Large intestine (tissue), 3 donors: Measurements from ENCODE around the gene PTPRK. TPM values are rescaled to one million over a fixed set of nuclear protein-coding genes. Genes with fewer than 3 reads are reported as not detected.
A peak's percentile ranks its signal among the peaks of the same experiment; 100 is the strongest.

Experiments
- DNase-seq, 2 donors: peaks; one replicate each; pipeline versions ENCODE4 v3.0.0 to v3.0.0-alpha.2; 2013
- H3K27ac ChIP-seq: one replicate; pipeline ENCODE4 v1.5.1; 2013; ENCODE audit warnings: low read length
- H3K27me3 ChIP-seq: 2 replicates; pipeline ENCODE4 v1.6.1; 2013; ENCODE audit warnings: low read length; ENCODE audit not compliant: control insufficient read depth, insufficient read depth
- H3K36me3 ChIP-seq: 2 replicates; pipeline ENCODE4 v1.6.1; 2013; ENCODE audit warnings: low read length; ENCODE audit not compliant: control insufficient read depth, insufficient read depth
- H3K4me1 ChIP-seq: one replicate; pipeline ENCODE4 v1.6.1; 2013; ENCODE audit warnings: low read length; ENCODE audit not compliant: control insufficient read depth, insufficient read depth
- H3K4me3 ChIP-seq: one replicate; pipeline ENCODE4 v1.5.1; 2013; ENCODE audit warnings: low read length
- H3K9me3 ChIP-seq: one replicate; pipeline ENCODE4 v1.6.1; 2013; ENCODE audit warnings: mild to moderate bottlenecking, low read depth, low read length, moderate library complexity; ENCODE audit not compliant: control insufficient read depth
- WGBS: methylation state at CpG from one replicate; pipeline ENCODE4 v1.1.5; 2013; ENCODE audit warnings: low lambda C conversion rate; ENCODE audit not compliant: insufficient coverage; 5-methylcytosine and 5-hydroxymethylcytosine counted together
- polyA plus RNA-seq: library from polyadenylated mRNA; unstranded; fragments of 120-200 nt; gene quantifications from one replicate; pipeline ENCODE4 v1.2.1, GENCODE V29; 2013

PTPRK gene
- polyA plus RNA-seq, 1 donor = 65.4 TPM

DNA sequence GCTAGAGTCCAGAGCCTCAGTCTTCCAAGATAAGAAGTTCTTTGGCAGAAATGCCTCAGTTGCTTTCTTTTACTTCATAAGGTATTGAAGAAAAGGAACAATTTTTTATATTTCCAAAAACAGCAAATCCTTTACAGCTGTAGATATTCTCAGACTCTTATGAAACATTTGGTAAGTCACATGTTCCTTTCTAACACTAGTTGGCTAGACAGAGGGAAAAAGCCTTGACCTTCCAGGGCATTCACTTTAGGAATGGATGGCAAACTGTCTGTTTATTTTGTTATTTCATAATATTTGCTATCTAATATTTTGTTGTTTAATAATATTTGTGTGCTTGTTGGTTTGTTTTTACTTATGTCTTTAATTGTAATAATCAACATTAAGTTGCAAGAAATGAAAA, 140.8 kb downstream of the PTPRK start:
- H3K9me3 ChIP-seq = peaks cover 22% of the 10 kb centered on the region
- no peaks in the 10 kb centered on the region for H3K4me1 ChIP-seq
- H3K4me3 ChIP-seq = no peak overlapping the region
- peaks cover 19% of the 10 kb centered on the region for H3K36me3 ChIP-seq
- H3K27me3 ChIP-seq = no peaks in the 10 kb centered on the region
- DNase-seq = no peak
- H3K27ac ChIP-seq = no peak overlapping the region

DNA sequence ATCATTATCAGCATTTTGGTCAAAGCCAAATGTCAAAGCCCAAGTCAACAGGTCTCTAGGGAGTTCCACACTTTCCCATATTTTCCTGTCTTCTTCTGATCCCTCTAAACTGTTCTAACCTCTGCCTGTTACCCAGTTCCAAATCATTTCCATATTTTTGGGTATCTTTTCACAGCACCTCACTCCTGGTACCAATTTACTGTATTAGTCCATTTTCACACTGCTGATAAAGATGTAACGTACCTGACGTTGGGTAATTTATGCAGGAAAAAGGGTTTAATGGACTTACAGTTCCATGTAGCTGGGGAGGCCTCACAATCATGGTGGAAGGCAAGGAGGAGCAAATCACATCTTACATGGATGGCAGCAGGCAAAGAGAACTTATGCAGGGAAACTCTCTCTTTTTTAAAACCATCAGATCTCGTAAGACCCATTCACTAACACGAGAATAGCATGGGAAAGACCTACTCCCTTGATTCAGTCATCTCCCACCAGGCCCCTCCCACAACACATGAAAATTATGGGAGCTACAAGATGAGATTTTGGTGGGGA, 143.4 kb downstream of the PTPRK start:
- peaks cover 26% of the 10 kb centered on the region for H3K9me3 ChIP-seq
- no CpG with 5 or more reads among the region's 4 CpGs for WGBS
- no peak overlapping the region for H3K27ac ChIP-seq
- no peak for DNase-seq
- no peak overlapping the region for H3K4me3 ChIP-seq
- peaks cover 21% of the 10 kb centered on the region for H3K36me3 ChIP-seq
- no peaks in the 10 kb centered on the region for H3K4me1 ChIP-seq
- H3K27me3 ChIP-seq = no peaks in the 10 kb centered on the region

DNA sequence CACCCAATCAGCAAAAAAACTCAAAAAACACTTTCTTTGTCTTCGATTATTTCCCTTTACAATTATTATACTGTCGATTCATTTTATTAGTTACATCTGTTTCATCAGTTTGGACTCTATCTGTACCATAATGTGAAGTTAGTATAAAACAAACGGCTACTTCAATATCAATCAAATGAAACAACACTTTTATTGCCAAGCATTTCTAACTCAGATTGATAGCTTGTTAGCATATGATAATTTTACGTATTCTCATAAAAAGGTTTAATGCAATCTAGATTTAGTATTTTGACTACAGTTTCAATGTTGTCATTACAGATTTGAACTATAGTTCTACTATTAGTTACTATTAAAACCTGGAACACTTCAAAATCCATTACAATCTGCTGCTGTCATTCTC, 149.3 kb downstream of the PTPRK start:
- H3K4me3 ChIP-seq = no peak overlapping the region
- peak overlapping the region; percentile 74 for H3K27ac ChIP-seq
- peaks cover 13% of the 10 kb centered on the region for H3K9me3 ChIP-seq
- WGBS = 90% methylated on average over 4 of the region's 4 CpGs
- DNase-seq = no peak
- peaks cover 13% of the 10 kb centered on the region for H3K36me3 ChIP-seq
- H3K4me1 ChIP-seq = peaks cover 34% of the 10 kb centered on the region
- no peaks in the 10 kb centered on the region for H3K27me3 ChIP-seq

DNA sequence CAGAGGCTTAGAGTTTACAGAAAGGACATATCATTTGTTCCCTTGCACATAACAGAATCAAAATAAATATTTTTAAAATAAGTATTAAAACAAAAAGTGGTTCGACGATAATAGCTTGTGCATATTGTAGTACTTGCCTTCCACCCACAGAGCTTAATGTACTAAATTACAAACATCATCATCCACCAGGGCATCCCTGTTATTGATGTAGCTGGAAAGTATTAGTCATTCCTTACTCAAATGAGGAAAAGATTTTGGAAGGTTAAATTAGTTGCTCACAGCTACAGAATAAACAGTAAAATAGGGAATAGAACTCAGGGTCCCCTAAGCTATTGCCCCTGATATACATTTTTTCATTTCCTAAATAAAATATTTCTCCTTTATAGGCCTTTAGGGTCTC, 150.3 kb downstream of the PTPRK start:
- no peak for DNase-seq
- peak overlapping the region; percentile 74 for H3K27ac ChIP-seq
- H3K4me1 ChIP-seq = peaks cover 37% of the 10 kb centered on the region
- no peak overlapping the region for H3K4me3 ChIP-seq
- 43% methylated on average over 2 of the region's 2 CpGs for WGBS
- H3K36me3 ChIP-seq = peaks cover 3% of the 10 kb centered on the region
- H3K27me3 ChIP-seq = no peaks in the 10 kb centered on the region
- H3K9me3 ChIP-seq = peaks cover 6% of the 10 kb centered on the region

DNA sequence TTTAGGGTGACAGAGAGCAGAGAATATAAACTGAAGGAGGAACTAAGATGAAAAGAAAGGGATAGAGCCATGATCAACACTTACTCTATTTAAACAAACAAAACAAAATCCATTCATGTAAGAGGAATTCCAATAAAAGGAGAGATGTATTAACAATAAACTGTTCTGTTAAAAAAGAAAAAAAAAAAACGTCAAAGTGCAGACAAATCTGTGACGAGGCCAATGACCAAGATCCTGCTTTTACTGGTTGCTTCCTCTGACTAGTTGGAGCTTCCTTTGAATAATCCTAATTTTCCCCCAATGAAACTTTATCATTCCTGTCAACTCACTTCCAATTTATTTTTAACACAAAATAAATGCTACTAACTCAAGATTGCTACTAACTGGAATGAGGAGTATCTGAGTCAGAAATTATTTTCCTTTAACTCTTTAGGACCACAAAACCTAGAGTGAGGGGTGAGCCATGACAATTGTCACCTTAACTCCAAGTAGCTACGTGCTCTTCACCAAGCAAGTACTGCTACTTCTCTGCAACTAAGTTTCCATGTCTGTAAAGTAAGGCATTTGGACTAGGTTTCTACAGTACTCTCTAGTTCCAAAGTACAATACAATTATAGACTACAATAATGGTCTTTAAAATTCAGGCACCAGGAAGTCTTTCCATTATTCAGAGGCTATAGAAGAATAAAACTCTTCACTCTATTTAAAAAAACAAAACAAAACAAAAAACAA, 152.0 kb downstream of the PTPRK start:
- no peaks in the 10 kb centered on the region for H3K9me3 ChIP-seq
- 60% methylated on average over 1 of the region's 3 CpGs for WGBS
- no peak overlapping the region for H3K4me3 ChIP-seq
- no peaks in the 10 kb centered on the region for H3K27me3 ChIP-seq
- no peaks in the 10 kb centered on the region for H3K36me3 ChIP-seq
- DNase-seq = peak in 1 of 2 donors; percentile 69
- H3K27ac ChIP-seq = peak overlapping the region; percentile 74
- H3K4me1 ChIP-seq = peaks cover 48% of the 10 kb centered on the region

DNA sequence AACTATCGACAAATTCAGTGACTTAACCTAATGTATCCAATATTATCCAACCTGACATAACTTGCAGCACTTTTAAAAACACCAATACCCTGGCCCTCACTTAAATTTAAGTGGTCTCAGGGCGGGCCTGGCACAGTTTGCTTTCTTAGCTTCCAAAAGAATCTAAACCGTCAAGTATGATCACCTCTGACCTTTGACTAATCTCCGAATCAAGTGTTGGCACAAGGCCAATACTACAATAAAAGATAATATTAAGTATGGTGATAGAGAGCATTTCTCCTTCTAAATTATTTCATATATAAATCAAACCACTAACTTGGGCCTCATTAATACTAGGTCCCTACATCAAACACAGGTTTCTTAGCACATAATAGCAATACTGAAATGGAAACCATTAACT, 153.0 kb downstream of the PTPRK start:
- Histone ChIP-seq H3K4me1 (peaks cover 55% of the 10 kb centered on the region), H3K27me3 (no peaks in the 10 kb centered on the region), H3K27ac (peak overlapping the region; percentile 74), H3K36me3 (no peaks in the 10 kb centered on the region), H3K9me3 (no peaks in the 10 kb centered on the region), H3K4me3 (no peak overlapping the region)
- DNase-seq = no peak
- no CpG with 5 or more reads among the region's 4 CpGs for WGBS

DNA sequence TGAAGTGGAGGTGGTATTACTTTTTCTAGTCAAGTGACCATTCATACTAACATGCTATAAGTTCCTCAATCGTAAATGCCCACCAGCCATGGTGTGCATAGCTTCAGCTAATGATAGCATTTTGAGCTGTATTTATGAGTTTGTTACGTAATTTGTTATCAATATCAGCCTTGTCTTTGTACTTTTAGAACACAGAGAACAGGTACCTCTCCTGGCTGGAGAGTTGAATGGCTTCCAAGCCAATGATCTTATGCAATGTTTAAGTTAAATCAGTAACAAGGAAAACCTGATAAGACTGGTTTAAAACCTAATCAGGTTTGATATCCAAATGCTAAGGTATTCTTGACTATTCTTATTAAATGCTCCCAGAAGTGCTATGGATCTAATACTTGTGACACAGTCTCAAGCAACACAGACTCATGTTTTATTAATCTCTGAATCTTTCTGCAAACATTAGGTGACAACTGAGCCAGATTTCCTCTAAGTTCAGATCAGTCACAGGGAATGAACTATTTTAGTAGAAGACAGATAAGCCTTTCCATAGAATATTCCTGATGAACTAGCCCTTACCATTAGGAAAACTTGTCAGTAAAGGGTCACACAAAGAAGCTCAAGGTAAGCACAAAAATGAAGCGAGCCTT, 154.8 kb downstream of the PTPRK start:
- H3K27ac ChIP-seq = peak overlapping the region; percentile 74
- DNase-seq = peak; percentile 65 to 90
- H3K4me1 ChIP-seq = peaks cover 52% of the 10 kb centered on the region
- H3K9me3 ChIP-seq = no peaks in the 10 kb centered on the region
- H3K27me3 ChIP-seq = no peaks in the 10 kb centered on the region
- no CpG with 5 or more reads among the region's 3 CpGs for WGBS
- no peak overlapping the region for H3K4me3 ChIP-seq
- no peaks in the 10 kb centered on the region for H3K36me3 ChIP-seq

DNA sequence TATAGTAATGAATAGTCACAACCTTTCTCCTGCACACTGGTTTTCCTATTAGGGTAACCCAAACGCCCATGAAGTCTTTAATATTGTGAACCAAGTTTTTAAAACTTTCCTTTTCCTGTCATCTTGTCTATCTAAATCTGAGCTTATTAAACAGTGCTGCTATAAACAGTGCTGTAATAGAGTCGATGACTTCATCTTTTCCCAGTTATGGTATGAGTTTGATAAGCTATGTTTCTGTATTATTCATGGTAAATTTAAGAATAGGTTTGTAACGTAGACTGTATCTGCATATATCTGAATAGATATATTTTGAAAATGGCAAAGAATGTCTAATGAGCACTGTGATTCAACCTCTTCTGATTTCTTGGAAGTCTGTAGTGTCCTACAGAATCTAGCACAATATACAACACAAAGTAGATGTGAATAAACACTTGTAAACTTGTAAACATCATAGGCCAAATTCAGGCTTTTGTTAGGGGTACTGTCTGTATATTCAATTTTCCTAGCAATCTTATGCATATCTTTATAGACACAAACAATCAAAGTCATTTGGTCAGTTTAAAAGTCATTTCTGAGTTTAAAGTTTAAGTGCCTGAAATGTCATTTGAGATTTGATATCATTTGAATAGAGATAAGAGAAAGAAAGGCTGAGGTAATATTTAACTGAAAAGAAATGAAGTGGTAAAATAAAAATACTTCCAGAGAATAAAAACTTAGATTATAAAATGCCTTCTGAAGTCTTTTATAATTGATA, 155.5 kb downstream of the PTPRK start:
- Histone ChIP-seq H3K36me3 (no peaks in the 10 kb centered on the region), H3K4me1 (peaks cover 48% of the 10 kb centered on the region), H3K4me3 (no peak overlapping the region), H3K27ac (peak overlapping the region; percentile 74), H3K9me3 (no peaks in the 10 kb centered on the region), H3K27me3 (no peaks in the 10 kb centered on the region)
- peak in 1 of 2 donors; percentile 68 for DNase-seq
- WGBS = 0% methylated on average over 1 of the region's 3 CpGs

DNA sequence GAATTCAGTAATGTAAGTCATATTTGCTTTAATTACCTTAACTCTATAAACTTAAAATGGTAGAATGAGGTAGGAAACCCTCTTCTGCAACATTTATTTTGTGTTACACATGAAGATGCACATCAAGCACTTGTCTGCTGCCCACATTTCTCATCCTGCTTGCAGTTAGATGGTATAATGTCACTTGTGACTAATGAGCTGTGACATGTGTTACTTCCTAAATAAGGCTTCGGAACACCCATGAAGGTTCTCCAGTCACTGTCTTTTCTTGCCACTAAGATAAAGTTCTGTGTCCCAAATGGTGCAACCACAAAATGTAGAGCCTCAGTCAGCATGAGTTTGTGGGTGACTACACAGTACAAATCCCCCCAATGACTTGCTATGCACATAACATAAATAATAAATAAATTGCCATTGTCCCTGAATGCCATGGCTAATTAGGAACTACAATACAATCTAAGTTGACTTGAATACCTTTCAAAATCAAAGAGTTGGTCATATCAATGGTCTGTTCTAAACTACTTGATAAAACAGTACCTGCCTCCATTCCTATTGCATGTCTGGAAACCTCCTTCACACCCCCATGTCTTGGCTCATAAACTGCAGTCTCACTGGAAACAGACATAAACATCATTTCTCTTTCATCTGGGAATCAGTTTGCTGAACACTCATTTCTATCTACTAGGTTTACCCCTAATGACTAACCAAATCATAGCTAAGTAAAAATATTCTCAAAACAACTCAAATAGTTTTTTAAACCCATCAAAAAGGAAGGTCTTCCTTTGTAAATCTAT, 157.2 kb downstream of the PTPRK start:
- Histone ChIP-seq H3K4me1 (peaks cover 48% of the 10 kb centered on the region), H3K36me3 (no peaks in the 10 kb centered on the region), H3K4me3 (no peak overlapping the region), H3K27me3 (no peaks in the 10 kb centered on the region), H3K9me3 (no peaks in the 10 kb centered on the region), H3K27ac (peak overlapping the region; percentile 74)
- no CpG with 5 or more reads among the region's 1 CpG for WGBS
- peak in 1 of 2 donors; percentile 50 for DNase-seq

DNA sequence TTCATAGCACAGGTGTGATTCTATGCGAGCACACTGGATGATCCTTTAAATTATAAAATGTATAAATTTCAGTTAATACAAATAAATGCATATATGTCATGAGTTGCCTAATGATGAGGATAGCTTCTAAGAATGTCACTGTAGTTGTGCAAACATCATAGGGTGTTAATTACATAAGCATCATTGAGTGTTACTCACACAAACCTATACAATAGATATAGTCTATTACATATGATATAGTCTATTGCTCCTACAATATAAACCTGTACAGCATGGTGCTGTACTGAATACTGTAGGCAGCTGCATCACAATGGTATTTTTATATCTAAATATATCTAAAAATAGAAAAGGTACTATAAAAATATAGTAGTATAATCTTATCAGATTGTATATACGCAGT, 159.0 kb downstream of the PTPRK start:
- Histone ChIP-seq H3K4me3 (no peak overlapping the region), H3K4me1 (peaks cover 32% of the 10 kb centered on the region), H3K36me3 (no peaks in the 10 kb centered on the region), H3K9me3 (no peaks in the 10 kb centered on the region), H3K27me3 (no peaks in the 10 kb centered on the region), H3K27ac (no peak overlapping the region)
- no peak for DNase-seq
- no CpG with 5 or more reads among the region's 2 CpGs for WGBS
